Adrenal gland (tissue), 12 donors: ENCODE data around the gene ZAP70. TPM values are rescaled to one million over a fixed set of nuclear protein-coding genes. Genes with fewer than 3 reads are reported as not detected.
A peak's percentile ranks its signal among the peaks of the same experiment; 100 is the strongest.

ENCODE experiments used
- DNase-seq, 7 donors: peaks; one replicate each; pipeline ENCODE4 v3.0.0-alpha.2; 2019 to 2020
- H3K27ac ChIP-seq, 5 donors: fragments of 200-600 bp; sonication (generic) in 4 of 5; 1 replicate in 3 of 5; 2 replicates in 2 of 5; pipeline versions ENCODE4 v1.5.1 to v1.8.0; 2016 to 2020; ENCODE audit warnings: mild to moderate bottlenecking in 1 of 5
- H3K27me3 ChIP-seq: fragments of 200-600 bp; 2 replicates; pipeline ENCODE4 v1.8.0; 2021
- H3K36me3 ChIP-seq, 2 donors: fragments of 200-600 bp; replicated peaks in 1 of 2; 1 replicate in 1 of 2; 2 replicates in 1 of 2; pipeline versions ENCODE4 v1.5.1 to v1.8.0; 2018 to 2022
- H3K4me1 ChIP-seq, 2 donors: fragments of 200-600 bp; replicated peaks in 1 of 2; 1 replicate in 1 of 2; 2 replicates in 1 of 2; pipeline versions ENCODE4 v1.5.1 to v1.8.0; 2018 to 2021
- H3K4me3 ChIP-seq, 4 donors: fragments of 200-600 bp; sonication (generic) in 3 of 4; one replicate each; pipeline ENCODE4 v1.5.1; 2016 to 2018
- H3K9me3 ChIP-seq, 3 donors: fragments of 200-600 bp; sonication (generic) in 1 of 3; replicated peaks in 1 of 3; 1 replicate in 2 of 3; 2 replicates in 1 of 3; pipeline versions ENCODE4 v1.5.1 to v1.8.0; 2016 to 2021
- CTCF ChIP-seq, 6 experiments: fragments of 450-650 bp in 4 of 6; fragments of 200-600 bp in 2 of 6; sonication (generic) in 1 of 6; IDR thresholded peaks; 1 replicate in 5 of 6; 2 replicates in 1 of 6; pipeline versions ENCODE4 v1.5.1 to v1.8.0; 2016 to 2021; ENCODE audit warnings: antibody characterized with exemption in 6 of 6, mild to moderate bottlenecking in 2 of 6, moderate library complexity in 1 of 6
- POLR2A ChIP-seq, 2 donors: fragments of 450-650 bp; IDR thresholded peaks; one replicate each; pipeline ENCODE4 v1.6.1; 2017; ENCODE audit warnings: antibody characterized with exemption in 2 of 2, mild to moderate bottlenecking in 2 of 2, moderate library complexity in 1 of 2
- WGBS, 4 donors: extraction: QIAGEN DNeasy Blood & Tissue Kit in 2 of 4; methylation state at CpG; one replicate each; pipeline versions ENCODE4 v1.1.5 to v1.1.7; 2013 to 2017; 5-methylcytosine and 5-hydroxymethylcytosine counted together
- intact Hi-C, 2 donors: fragments of 100-400 bp; cut with DNase I; formaldehyde crosslinking; loops; one replicate each; pipeline versions ENCODE4 v1.14.1 to v1.15.0; 2022 to 2023
- polyA plus RNA-seq, 3 donors: library from polyadenylated mRNA; stranded (reverse); fragments of 200-250 nt in 2 of 3; fragments of 350-450 nt in 1 of 3; fragmentation: Illumina TruSeq in 1 of 3; extraction: RNeasy Lipid Tissue Mini Kit (QIAGEN cat#74804) in 1 of 3; gene quantifications; one replicate each; pipeline ENCODE4 v1.2.3, GENCODE V29; 2013 to 2014
- total RNA-seq, 9 donors: library from RNA; depleted of rRNA in 4 of 9; stranded (reverse); fragments of >200 nt in 4 of 9; fragments of 120-200 nt in 1 of 9; fragmentation: NEBNext Ultra II Directional in 1 of 9; extraction: Animal tissue kit (Norgen Biotek cat#: 25700) in 1 of 9; gene quantifications; one replicate each; pipeline versions ENCODE4 v1.1.0 to v1.2.4, GENCODE V29; 2013 to 2023
- donor health status: healthy with polysubstance abuse.
- donor health status: Bipolar disorder and iron deficiency.
- donor health status: DM: yes; HTN: yes; CAD: no.
- donor health status: DM: no; HTN: no; CAD: no.
- donor health status: DM: no; HTN: no; CAD: no.
- donor health status: DM: yes; HTN: yes; CAD: no.

Gene ZAP70
- total and polyA plus RNA-seq, 12 donors, result 0.33 to 8.3 (median 2.5) TPM

DNA sequence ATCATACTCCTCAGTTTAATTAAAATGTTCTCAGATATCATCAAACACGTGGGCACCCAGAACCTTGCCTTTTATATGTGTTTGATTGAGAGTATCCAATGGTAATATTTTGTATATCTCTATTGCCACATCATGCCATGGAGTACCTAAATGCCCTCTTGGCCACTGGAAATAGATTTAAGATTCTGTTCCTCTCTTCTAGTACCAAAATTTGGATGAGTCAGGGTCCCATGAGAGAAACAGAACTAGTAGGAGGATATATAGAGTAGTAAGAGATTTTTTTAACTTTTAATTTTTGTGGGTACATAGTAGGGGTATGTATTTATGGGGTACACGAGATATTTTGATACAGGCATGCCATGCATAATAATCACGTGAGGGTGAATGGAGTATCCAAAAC, 9.6 kb upstream of the ZAP70 start:
- H3K4me3 ChIP-seq, result no peak overlapping the region
- 64 to 83% (median 72%) methylated on average over 3 of the region's 3 CpGs for WGBS, 4 donors
- TF ChIP-seq POLR2A (IDR thresholded peaks at IDR 0.05) (no peak), CTCF (IDR thresholded peaks at IDR 0.05) (no peak)
- no peaks in the 10 kb centered on the region for H3K36me3 ChIP-seq
- H3K4me1 ChIP-seq, result no peaks in the 10 kb centered on the region
- no peak for DNase-seq
- no peak overlapping the region for H3K27ac ChIP-seq
- no peaks in the 10 kb centered on the region for H3K27me3 ChIP-seq
- H3K9me3 ChIP-seq, result no peaks in the 10 kb centered on the region
- intact Hi-C loops, result loop anchor here in 1 of 2 donors (5.0 to 10.0 kb wide), 2 partner anchors 109 to 684 kb away; no protein-coding TSS in a partner anchor

DNA sequence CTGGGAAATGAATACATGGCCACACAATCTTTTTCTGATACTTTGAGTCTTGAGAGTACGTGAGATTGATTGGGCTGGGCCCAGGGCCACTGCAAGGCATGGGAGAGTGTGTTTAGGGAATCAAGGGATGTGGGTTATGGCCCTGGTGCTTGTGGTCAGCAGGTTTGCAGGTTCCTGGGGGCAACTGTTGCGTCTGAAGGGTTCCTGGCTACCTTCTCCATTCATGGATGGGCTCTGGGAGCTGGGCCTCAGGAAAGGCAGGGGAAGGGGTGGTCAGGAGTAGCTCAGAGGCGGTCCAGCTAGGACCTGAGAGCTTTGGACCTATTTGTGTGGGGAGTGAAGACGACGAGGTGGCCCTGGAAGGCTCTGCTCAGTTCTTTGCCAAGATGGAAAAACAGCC, 8.4 kb upstream of the ZAP70 start:
- no peaks in the 10 kb centered on the region for H3K36me3 ChIP-seq
- no peak overlapping the region for H3K4me3 ChIP-seq
- no peaks in the 10 kb centered on the region for H3K27me3 ChIP-seq
- H3K27ac ChIP-seq, result no peak overlapping the region
- 91 to 100% (median 95%) methylated on average over 5 of the region's 5 CpGs for WGBS, 4 donors
- DNase-seq, result peak in 1 of 7 donors; percentile 21
- no peaks in the 10 kb centered on the region for H3K9me3 ChIP-seq
- no peak for TF ChIP-seq POLR2A (IDR thresholded peaks at IDR 0.05)
- TF ChIP-seq CTCF (IDR thresholded peaks at IDR 0.05), result no peak
- no peaks in the 10 kb centered on the region for H3K4me1 ChIP-seq
- intact Hi-C loops, result loop anchor here in 1 of 2 donors (5.0 to 10.0 kb wide), 2 partner anchors 110 to 682 kb away; no protein-coding TSS in a partner anchor

DNA sequence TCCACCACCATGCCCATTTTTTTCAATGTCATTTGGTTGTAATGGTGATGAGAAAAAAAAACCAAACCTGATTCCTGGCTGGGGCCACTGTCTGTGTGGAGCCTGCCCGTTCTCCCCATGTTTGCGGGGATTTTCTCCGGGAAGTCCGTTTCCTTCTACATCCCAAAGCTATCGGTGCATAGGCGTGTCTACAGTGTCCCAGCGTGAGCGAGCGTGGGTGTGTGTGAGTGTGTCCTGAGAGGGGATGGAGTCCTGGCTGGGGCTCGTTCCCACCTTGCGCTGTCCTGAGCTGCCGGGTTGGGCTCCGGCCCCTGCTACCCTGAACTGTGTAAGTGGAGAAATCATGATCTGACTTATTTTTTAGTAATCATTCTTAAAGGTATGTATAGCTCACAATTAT, 7.3 kb upstream of the ZAP70 start:
- Histone ChIP-seq H3K27me3 (no peaks in the 10 kb centered on the region), H3K27ac (no peak overlapping the region), H3K9me3 (no peaks in the 10 kb centered on the region), H3K4me1 (no peaks in the 10 kb centered on the region), H3K4me3 (no peak overlapping the region), H3K36me3 (no peaks in the 10 kb centered on the region)
- 90 to 95% (median 93%) methylated on average over 13 of the region's 13 CpGs for WGBS, 4 donors
- intact Hi-C loops, result loop anchor here in 1 of 2 donors (10.0 kb wide), 1 partner anchor 111 kb away; no protein-coding TSS in a partner anchor
- peak in 1 of 7 donors; percentile 21 for DNase-seq
- no peak for TF ChIP-seq CTCF (IDR thresholded peaks at IDR 0.05)
- TF ChIP-seq POLR2A (IDR thresholded peaks at IDR 0.05), result no peak

GRCh38 chr2:97706708-97707345, 6.5 kb upstream of the ZAP70 start:
- no peaks in the 10 kb centered on the region for H3K9me3 ChIP-seq
- TF ChIP-seq POLR2A (IDR thresholded peaks at IDR 0.05) (no peak), CTCF (IDR thresholded peaks at IDR 0.05) (no peak)
- H3K4me1 ChIP-seq, result no peaks in the 10 kb centered on the region
- H3K4me3 ChIP-seq, result no peak overlapping the region
- DNase-seq, result no peak
- WGBS, 4 donors, result 60 to 70% (median 63%) methylated on average over 9 to 11 of the region's 11 CpGs
- intact Hi-C loops, result loop anchor here in 1 of 2 donors (10.0 kb wide), 1 partner anchor 112 kb away; no protein-coding TSS in a partner anchor
- no peaks in the 10 kb centered on the region for H3K27me3 ChIP-seq
- no peak overlapping the region for H3K27ac ChIP-seq
- H3K36me3 ChIP-seq, result no peaks in the 10 kb centered on the region
